Measurements from ENCODE around the gene SLC2A13. TPM values are rescaled to one million over a fixed set of nuclear protein-coding genes. Genes with fewer than 3 reads are reported as not detected.

Gene SLC2A13
- total RNA-seq, 1 experiment from 2014 or later: 12.1 TPM

DNA sequence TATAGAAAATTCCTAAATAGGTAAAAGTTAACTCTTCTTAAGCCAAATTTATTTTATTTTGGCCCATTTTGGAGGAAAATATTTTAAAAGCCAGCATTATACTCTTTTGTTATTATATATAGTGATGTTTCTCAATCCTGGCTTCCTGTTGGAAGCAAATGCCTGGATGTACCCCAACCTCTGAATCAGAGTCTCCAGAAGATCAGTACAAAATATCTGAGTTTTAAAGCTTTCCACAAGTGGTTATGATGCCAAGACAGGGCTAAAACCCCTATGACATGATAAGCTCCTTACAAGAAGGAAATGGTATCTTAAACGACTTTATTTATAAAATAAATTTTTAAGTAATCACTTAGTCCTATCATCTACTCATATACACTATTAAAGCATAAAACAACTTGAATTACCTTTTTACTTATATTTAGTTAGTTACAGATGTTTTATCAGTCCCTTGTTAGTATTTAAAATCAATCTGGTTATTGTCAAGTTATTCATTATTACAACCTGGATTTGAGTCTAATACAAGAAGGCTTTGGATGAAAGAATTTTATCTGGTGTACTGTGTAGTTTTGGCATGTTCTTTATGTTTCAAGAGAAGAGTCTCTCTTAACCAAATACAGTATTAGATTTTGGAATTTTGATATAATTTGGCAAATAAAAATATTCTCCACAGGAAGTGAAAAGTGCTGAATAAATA, 238.1 kb downstream of the SLC2A13 start:
- ChIA-PET CTCF (interaction anchor here (0.6 kb wide), 1 partner anchor 261 kb away, joined by 5 read pairs; no protein-coding TSS in a partner anchor), POLR2A (no interaction called here)
- no TSS peak for BruUV-seq (replicated peaks)
- Histone ChIP-seq H3K36me3 (ENCODE audit: control insufficient read depth, insufficient read depth, low read length) (no peaks in the 10 kb centered on the region), H3K4me3 (ENCODE audit: low read depth in 2 of 2, low read length in 2 of 2) (no peak overlapping the region), H3K27me3 (ENCODE audit: control insufficient read depth, insufficient read depth, low read length) (no peaks in the 10 kb centered on the region), H3K27ac (ENCODE audit: low read length) (no peak overlapping the region), H3K9me3 (ENCODE audit: control insufficient read depth, insufficient read depth, low read depth, low read length) (no peaks in the 10 kb centered on the region), H3K4me1 (ENCODE audit: control insufficient read depth, insufficient read depth, low read length) (no peaks in the 10 kb centered on the region)
- no peak for DNase-seq (ENCODE audit: low read depth, low spot score)
- in situ Hi-C loops (cut with HindIII; ENCODE audit: low pct_unique_long_range_greater_than_20kb, low sequenced_read_pairs) (no loop called here), intact Hi-C loops (cut with micrococcal nuclease; ENCODE audit: unreplicated experiment) (no loop called here)
- no peak for ATAC-seq
- TF ChIP-seq POLR2AphosphoS5 (IDR thresholded peaks at IDR 0.05; ENCODE audit: low read depth, low read length) (no peak), TCF7L2 (IDR thresholded peaks at IDR 0.05; ENCODE audit: low read depth, low read length) (no peak), SIN3A (IDR thresholded peaks at IDR 0.05; ENCODE audit: borderline replicate concordance, insufficient read depth, low read depth, low read length) (no peak)
- TF ChIP-seq, protein P1, sequence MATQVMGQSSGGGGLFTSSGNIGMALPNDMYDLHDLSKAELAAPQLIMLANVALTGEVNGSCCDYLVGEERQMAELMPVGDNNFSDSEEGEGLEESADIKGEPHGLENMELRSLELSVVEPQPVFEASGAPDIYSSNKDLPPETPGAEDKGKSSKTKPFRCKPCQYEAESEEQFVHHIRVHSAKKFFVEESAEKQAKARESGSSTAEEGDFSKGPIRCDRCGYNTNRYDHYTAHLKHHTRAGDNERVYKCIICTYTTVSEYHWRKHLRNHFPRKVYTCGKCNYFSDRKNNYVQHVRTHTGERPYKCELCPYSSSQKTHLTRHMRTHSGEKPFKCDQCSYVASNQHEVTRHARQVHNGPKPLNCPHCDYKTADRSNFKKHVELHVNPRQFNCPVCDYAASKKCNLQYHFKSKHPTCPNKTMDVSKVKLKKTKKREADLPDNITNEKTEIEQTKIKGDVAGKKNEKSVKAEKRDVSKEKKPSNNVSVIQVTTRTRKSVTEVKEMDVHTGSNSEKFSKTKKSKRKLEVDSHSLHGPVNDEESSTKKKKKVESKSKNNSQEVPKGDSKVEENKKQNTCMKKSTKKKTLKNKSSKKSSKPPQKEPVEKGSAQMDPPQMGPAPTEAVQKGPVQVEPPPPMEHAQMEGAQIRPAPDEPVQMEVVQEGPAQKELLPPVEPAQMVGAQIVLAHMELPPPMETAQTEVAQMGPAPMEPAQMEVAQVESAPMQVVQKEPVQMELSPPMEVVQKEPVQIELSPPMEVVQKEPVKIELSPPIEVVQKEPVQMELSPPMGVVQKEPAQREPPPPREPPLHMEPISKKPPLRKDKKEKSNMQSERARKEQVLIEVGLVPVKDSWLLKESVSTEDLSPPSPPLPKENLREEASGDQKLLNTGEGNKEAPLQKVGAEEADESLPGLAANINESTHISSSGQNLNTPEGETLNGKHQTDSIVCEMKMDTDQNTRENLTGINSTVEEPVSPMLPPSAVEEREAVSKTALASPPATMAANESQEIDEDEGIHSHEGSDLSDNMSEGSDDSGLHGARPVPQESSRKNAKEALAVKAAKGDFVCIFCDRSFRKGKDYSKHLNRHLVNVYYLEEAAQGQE (IDR thresholded peaks at IDR 0.05; ENCODE audit: insufficient read depth in 1 of 2, low read depth in 2 of 2, low read length in 1 of 2): no peak
- TF ChIP-seq, protein P2, sequence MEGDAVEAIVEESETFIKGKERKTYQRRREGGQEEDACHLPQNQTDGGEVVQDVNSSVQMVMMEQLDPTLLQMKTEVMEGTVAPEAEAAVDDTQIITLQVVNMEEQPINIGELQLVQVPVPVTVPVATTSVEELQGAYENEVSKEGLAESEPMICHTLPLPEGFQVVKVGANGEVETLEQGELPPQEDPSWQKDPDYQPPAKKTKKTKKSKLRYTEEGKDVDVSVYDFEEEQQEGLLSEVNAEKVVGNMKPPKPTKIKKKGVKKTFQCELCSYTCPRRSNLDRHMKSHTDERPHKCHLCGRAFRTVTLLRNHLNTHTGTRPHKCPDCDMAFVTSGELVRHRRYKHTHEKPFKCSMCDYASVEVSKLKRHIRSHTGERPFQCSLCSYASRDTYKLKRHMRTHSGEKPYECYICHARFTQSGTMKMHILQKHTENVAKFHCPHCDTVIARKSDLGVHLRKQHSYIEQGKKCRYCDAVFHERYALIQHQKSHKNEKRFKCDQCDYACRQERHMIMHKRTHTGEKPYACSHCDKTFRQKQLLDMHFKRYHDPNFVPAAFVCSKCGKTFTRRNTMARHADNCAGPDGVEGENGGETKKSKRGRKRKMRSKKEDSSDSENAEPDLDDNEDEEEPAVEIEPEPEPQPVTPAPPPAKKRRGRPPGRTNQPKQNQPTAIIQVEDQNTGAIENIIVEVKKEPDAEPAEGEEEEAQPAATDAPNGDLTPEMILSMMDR (IDR thresholded peaks at IDR 0.05): no peak

DNA sequence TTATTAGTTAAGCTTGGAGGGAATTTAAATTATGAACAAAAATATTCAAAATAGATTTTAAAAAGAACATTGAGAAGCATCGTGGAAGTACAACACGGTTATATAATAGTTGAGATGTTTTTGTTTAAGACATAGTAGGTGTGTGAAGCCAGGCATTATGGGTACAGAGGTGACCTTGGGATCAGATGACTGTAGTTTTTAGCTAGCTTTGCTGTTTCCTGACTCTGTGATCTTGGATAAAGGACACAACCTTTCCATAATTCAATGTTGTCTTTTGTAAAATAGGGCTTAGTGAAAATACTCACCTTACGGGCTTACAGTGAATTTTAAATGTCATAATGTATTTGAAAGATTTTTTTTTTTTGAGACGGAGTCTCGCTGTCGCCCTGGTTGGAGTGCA, 239.7 kb downstream of the SLC2A13 start:
- ChIA-PET POLR2A (interaction anchor here (0.7 kb wide), 1 partner anchor 86 kb away, joined by 3 read pairs; no protein-coding TSS in a partner anchor), CTCF (no interaction called here)
- Histone ChIP-seq H3K4me3 (ENCODE audit: low read depth in 2 of 2, low read length in 2 of 2) (no peak overlapping the region), H3K9me3 (ENCODE audit: control insufficient read depth, insufficient read depth, low read depth, low read length) (no peaks in the 10 kb centered on the region), H3K4me1 (ENCODE audit: control insufficient read depth, insufficient read depth, low read length) (no peaks in the 10 kb centered on the region), H3K27me3 (ENCODE audit: control insufficient read depth, insufficient read depth, low read length) (no peaks in the 10 kb centered on the region), H3K36me3 (ENCODE audit: control insufficient read depth, insufficient read depth, low read length) (no peaks in the 10 kb centered on the region; the same call in 1 of the 2 replicates), H3K27ac (ENCODE audit: low read length) (no peak overlapping the region)
- TF ChIP-seq POLR2AphosphoS5 (IDR thresholded peaks at IDR 0.05; ENCODE audit: low read depth, low read length): no peak
- TF ChIP-seq, protein P1 (IDR thresholded peaks at IDR 0.05; ENCODE audit: insufficient read depth in 1 of 2, low read depth in 2 of 2, low read length in 1 of 2): no peak
- no peak for TF ChIP-seq TCF7L2 (IDR thresholded peaks at IDR 0.05; ENCODE audit: low read depth, low read length)
- no peak for TF ChIP-seq SIN3A (IDR thresholded peaks at IDR 0.05; ENCODE audit: borderline replicate concordance, insufficient read depth, low read depth, low read length)
- TF ChIP-seq, protein P2 (IDR thresholded peaks at IDR 0.05): no peak
- DNase-seq (ENCODE audit: low read depth, low spot score) (no peak), ATAC-seq (no peak)
- intact Hi-C loops (cut with micrococcal nuclease; ENCODE audit: unreplicated experiment): no loop called here
- in situ Hi-C loops (cut with HindIII; ENCODE audit: low pct_unique_long_range_greater_than_20kb, low sequenced_read_pairs): no loop called here
- BruUV-seq (replicated peaks): no TSS peak
